Central memory CD4-positive, alpha-beta T cell (primary cell): Measurements from ENCODE around the gene SCRN3.
"Not testable (repeated sequence)": the region's sequence is repeated elsewhere in the genome, so short reads cannot be mapped to it uniquely, and the experiment has no call there.

ENCODE experiments used
- DNase-seq: peaks from one replicate; pipeline ENCODE4 v3.0.0; 2022

SCRN3 gene

DNA sequence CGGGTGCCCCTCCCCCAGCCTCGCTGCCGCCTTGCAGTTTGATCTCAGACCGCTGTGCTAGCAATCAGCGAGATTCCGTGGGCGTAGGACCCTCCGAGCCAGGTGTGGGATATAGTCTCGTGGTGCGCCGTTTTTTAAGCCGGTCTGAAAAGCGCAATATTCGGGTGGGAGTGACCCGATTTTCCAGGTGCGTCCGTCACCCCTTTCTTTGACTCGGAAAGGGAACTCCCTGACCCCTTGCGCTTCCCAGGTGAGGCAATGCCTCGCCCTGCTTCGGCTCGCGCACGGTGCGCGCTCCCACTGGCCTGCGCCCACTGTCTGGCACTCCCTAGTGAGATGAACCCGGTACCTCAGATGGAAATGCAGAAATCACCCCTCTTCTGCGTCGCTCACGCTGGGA is 14.5 kb downstream of the SCRN3 start:
- not testable (repeated sequence) for DNase-seq

DNA sequence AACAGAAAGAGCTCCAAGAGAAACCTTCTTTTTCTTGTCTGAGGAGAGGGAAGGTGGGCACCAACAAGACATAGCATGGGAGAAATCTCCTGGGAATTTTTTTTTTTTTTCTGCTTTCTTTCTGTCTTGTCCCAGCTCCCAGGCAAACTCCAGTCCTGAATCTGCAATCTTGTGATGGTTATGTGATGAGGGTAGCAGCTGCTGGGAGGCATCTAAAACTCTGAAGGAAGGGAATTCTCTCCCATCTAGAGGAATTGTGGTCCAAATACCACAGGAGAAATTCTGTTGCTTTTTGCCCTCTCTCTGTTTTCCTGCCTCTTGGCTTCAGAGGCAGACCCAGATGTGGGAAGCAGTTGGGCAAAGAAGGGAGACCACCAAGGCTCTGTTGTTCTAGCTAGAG is 16.7 kb downstream of the SCRN3 start:
- no peak for DNase-seq

DNA sequence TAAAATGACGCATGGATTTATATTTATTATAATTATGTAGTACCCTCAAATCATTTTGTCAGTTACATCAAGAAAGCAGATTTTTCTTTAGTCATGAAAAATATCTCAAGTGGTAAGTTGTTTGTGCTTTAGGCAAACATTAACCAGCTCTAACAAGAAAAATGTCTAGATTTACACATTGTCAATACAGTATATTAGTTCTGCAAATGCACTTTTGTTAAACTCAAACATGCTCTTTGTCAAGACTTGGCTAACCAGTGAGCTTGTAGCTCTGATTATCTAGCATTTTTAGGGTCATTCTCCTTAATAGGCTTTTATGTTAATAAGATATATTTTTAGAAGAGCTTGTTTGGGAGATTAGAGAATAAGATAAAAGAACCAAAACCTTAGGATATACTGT is 32.7 kb downstream of the SCRN3 start:
- DNase-seq = no peak

DNA sequence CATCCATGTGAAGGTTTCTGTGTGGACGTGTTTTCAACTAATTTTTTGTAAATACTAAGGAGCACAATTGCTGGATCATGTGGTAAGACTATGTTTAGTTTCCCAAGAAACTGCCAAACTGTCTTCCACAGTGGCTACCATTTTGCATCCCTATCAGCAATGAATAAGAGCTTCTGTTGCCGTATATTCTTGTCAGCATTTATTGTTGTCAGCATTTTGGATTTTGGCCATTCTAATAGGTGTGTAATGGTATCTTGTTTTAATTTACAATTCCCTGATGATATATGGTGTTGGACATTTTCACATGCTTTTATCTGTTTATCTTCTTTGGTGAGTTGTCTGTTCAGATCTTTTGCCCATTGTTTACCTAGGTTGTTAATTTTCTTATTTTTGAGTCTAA is 34.5 kb downstream of the SCRN3 start:
- DNase-seq = no peak

DNA sequence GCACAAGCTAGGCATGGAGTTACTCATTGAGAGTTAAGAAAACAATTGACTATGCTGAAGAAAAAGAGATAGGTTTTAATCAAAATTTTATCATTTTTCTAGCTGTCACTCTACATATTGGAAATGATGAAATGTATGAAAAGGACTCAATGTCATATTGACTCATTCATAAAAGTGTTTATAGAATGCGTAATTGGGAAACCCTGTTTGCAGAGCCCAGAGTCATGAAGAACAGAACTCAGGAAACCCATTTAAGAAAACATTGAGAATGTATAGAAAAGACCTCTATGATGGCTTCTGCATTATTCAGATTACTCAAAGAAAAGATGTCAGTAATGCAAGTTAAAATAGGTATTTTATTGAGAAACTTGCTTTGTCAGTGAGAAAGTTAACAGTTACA is 36.4 kb downstream of the SCRN3 start:
- DNase-seq = no peak

DNA sequence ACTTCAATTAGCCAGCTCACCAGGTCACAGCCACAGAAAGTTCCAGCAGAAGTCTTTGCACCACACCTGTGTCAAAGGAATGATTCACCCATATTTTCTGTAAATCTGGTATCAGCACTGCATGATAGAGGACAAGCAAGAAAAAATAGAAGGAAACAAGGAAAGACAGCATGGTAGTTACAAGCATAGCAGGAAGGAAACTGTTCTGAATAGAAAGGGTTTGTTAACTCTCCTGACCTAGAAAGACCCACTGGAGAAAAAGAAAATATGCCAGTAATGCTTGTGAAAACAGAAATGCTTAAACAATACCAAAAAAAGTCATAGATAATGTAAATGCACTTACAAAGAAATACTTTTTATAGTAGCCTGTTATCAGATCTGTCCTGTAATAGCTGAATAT is 40.8 kb downstream of the SCRN3 start:
- DNase-seq = no peak

DNA sequence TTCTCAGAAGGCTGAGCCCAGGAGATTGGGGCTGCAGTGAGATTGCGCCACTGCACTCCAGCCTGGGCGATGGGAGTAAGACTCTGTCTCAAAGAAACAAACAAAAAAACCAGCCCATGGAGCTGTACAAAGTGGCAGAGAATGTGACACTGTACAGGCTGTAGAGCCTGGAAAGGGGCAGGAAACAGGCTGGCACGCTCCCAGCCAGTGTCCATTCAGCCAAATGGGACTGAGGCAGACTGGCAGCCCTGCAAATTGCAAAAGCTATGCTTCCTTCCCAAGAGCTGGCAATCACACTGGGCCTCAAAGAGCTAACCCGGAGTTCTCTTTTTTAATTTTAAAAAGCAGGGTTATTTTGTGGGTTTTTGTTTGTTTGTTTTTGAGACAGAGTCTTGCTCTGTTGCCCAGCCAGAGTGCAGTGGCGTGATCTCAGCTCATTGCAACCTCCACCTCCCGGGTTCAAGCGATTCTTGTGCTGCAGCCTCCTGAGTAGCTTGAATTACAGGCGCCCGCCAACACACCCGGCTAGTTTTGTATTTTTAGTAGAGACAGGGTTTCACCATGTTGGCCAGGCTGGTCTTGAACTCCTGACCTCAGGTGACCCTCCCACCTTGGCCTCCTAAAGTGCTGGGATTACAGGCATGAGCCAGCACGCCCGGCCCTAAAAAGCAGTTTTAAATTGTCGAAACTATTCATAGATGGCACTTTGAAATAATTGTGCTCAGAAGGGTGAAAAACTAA is 42.8 kb downstream of the SCRN3 start:
- DNase-seq = no peak

DNA sequence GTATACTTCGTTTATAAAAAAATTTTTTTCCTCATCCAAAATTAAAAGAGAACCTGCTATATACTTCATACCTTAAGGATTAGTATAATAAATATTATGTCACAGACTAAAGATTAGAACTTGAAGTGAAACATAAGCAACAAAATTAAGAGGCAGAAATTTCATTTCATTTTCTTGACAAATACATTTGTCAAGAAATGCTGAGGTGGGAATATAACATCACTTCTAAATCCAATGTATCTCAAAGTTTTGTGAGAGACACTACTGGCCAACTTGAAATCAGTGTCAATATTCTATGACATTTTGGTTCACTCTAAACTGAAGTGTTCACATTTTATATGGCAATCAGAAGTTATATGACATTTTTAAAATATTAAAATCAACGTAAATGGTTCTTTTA is 43.8 kb downstream of the SCRN3 start:
- DNase-seq = no peak

DNA sequence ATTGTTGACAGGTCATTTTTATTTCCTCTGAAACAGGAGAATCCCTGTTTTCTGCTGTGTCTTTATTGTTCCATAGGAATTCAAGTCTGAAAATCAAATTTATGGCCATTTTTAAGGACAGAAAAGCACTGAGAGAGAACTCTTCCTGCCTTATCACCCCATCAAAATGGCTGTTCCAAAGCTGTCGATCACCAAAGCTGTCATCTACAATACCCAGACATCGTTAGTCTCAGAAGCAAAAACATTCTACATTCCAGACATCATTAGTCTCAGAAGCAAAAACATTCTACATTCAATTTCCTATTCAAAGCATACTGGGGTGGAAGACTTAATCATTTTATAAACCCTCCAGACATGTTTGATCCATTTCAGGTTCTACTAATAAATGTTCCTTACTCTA is 44.4 kb downstream of the SCRN3 start:
- DNase-seq = no peak

DNA sequence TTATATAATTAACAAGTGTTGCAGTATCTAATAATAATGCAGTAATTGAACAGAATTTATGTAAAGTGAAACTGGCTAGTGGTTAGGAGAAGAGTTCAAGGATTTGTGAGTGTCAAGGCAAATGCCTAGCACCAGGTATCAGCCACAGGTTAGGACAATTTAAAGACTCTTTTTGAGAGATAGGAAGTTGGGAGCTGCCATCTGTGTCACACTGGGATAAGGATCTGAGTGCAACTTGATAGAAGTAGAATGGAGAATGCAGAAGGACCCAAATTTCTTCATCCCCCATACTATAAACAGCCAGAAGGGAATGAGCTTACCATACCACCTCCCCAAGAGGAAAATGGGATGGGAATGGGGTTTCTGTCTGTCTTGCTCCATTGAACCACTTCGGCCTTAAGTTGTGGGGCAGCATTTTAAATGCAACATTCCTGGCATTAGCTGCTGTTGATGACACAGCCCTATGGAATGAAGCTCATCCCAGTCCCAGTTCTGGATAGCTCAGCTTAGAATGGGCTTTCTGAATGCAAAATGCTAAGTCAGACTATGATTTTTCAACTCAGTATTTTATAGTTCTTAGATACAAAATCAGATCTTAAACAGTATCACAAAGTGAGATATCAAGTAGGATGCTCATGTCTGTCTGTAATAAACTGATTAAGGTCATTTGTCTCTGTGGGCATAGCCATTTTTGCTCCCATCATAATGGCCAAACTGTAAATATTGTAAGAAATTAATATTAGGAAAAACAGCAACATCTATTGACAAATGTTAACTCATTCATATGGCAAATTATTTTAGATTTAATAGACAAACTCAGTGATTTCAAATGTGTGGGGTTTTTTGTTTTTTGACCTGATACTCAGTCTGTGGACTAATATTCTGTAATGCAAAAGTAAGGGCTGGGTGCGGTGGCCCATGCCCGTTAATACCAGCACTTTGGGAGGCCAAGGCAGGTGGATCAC is 47.3 kb downstream of the SCRN3 start:
- DNase-seq = no peak

DNA sequence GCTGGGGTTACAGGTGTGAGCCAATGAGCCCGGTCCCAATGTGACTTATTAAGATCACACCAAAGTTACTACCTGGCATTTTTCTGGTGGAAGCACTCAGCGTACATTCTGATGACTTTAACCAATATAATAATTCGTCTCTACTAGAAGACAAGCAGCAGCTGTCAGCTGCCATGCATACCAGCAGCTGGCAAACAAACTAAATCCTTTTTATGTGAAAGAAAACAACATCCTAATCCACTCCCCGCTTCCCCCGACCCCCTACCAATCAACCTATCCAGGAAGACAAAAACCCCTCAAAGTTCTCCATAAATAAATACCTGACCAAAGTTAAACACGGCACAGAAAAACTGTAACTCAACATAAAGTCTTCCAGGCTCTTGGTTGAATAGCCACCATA is 49.2 kb downstream of the SCRN3 start:
- no peak for DNase-seq

DNA sequence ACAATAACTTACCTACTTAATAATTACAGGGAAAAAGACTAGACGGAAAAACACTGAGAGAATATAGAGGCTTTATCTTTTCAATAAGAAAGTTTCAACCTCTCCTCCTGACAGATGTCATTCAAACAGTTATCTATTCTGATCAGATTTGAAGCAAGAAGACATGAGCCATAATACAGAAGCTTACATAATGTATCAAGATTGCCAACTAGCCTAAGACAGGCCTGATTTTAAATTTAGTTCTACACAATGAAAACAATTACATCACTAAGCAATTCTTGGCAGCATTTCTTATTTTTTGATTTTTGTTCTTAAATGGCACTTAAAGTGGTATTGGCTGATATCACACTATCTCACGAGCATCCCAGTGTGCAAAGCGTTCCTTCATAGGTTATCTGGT is 49.7 kb downstream of the SCRN3 start:
- DNase-seq = no peak

DNA sequence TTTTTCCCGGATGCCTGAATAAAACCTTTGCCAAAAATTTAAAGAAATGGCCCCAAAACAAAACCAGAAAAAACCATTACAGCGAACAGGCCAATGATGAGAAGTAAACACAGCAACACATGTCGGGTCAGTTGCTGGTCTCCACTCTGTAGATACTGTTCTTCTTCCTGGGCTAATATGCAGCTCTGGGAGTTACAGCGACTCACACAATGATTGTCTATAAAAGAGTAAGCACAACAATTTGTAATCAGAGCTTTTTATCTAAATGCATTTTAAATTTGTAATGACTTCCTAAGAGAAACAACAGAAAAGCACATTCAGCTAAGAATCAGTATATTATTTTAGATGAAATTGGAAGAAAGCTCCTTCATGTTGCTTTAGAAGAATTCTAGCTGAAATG is 51.0 kb downstream of the SCRN3 start:
- no peak for DNase-seq

DNA sequence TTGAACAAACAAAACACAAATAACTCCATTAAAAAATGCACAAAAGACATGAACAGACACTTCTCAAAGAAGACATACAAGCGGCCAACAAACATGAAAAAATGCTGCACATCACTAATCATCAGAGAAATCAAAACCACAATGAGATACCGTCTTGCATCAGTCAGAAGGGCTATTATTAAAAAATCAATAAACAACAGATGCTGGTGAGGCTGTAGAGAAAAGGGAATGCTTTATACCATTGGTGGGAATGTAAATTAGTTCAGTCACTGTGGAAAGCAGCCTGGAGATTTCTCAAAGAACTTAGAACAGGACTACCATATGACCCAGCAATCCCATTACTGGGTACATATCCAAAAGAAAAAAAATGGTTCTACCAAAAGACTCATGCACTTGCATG is 53.5 kb downstream of the SCRN3 start:
- no peak for DNase-seq

DNA sequence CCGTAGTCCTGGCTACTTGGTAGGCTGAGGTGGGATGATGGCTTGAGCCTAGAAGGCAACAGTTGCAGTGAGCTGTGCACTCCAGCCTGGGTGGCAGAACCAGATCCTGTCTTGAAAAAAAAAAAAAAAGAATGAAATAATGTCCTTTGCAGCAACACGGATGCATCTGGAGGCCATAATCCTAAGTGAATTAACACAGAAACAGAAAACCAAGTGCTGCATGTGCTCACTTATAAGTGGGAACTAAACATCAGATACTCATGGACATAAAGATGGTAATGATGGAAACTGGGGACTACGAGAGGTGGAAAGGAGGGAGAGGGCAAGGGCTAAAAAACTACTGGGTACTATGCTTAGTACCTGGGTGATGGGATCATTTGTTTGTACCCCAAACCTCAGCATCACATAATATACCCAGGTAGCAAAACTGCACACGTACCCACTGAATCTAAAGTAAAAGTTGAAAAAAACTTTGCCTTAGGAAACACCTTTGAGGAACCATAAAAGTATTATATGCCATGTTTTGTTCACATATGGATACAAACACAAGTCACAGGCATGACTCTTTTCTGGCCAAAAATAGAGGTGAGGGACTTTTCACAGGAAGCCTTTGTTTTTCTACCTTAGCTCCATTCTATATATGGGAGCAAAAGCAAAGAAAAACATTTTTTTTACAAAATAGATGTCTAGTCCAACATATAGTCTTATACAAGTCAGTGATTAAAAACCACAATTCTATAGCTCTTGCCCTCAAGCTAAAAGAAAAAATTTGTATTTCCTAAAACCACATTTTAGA is 54.7 kb downstream of the SCRN3 start:
- DNase-seq = no peak

DNA sequence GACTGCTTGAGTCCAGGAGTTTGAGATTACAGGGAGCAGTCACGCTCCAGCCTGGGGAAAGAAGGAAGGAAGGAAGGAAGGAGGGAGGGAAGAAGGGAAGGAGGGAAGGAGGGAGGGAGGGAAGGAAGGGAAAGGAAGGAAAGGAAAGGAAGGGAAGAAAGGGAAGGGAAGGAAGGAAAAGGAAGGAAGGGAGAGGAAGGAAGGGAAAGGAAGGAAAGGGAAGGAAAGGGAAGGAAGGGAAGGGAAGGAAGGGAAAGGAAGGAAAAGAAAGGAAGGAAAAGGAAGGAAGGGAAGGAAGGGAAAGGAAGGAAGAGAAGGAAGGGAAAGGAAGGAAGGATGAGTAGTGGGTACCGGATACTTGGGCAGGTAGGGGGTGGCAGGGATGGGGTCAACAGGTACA is 59.0 kb downstream of the SCRN3 start:
- DNase-seq = no peak

DNA sequence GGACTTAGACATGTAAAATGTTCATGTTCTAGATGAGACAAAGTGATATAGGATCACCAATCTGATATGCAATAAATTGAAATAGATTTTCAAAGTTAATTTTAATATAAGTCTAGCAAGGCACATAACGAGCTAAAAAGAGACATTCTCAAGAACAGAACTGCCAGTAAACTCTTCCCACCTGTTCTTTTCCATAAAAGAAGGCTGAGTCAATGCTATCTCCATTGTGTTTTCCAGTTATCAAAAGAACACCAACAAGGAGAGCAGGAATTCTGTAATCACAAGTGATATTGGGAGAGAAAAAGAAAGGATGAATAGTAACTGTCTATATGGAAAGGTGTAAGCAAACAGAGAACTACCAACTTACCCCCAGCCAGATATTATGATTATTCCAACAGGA is 65.7 kb downstream of the SCRN3 start:
- DNase-seq = no peak

DNA sequence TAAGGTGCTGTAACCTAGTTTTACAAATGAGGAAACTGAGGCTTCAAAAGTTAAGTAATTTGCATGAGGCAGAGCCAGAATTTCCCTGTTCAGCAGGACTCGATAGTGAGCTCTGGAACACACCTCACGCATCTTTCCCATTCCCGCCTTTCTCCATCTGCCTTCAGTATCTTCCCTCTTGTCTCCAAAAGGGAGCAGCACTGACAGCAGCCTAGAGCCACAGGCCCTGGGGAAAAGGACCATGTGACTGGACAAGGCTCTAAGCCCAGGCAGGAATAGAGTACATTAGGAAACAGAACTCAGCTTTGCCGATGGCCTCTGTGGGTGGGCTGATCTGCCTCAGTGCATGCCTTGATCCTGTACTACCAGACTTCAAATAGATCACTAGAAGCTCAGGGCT is 69.8 kb downstream of the SCRN3 start:
- no peak for DNase-seq

DNA sequence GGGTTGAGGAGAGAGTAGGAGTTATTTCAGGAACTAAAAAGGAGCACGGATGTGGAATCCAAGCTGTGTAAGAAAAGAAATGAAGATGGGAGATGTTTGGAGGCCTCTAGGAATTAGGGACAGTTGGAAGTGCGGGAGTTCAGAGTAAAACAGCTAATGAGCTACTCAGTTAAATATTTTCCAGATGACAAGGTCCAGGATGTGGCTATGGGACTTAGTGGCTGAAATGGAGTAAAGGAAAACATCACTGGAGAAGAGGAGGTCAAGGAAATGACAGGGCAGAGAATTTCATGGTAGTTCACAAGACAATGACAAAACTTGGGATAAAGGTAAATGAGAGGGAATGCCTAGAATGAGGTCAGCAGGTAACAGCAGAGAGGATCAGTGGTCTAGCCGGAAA is 78.3 kb downstream of the SCRN3 start:
- no peak for DNase-seq

DNA sequence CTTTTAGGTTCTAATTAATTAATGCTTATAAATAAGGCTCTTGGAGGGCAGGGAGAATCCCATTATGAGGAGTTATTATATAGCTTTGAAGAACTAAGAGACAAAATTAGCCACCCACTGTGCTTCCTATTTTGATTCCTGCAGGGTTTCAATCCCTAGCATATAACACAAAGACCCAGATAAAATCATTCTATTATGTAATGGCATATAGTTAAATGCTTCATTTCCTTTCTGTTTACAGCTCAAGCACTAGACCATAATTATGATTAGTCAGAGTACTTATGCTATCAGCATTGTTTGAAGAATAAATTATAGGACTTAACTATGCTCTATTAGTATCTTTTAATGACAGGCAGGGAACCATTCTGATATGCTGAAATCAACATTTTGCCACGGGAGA is 82.2 kb downstream of the SCRN3 start:
- no peak for DNase-seq
